ENCODE measurements around the gene NLRP10.

The NLRP10 gene

GRCh38 chr11:7965386-7965785 is at the start of gene NLRP10:
TSS of gene NLRP10 (minus strand) at chr11:7965447. CDS start at chr11:7963495, 1,952 bp downstream.
- Histone ChIP-seq H3K27me3 (ENCODE audit: insufficient read depth, low read length, poor library complexity) (peaks cover 21% of the 10 kb centered on the region), H3K9me3 (ENCODE audit: insufficient read depth, low read length, severe bottlenecking) (no peaks in the 10 kb centered on the region), H3K9ac (ENCODE audit: low read depth, low read length) (no peak within 1 kb of the TSS), H3K79me2 (ENCODE audit: insufficient read depth, low read length) (no peaks in the 10 kb centered on the region), H3K27ac (ENCODE audit: low read length) (no peak within 1 kb of the TSS), H4K20me1 (ENCODE audit: insufficient read depth, low read length) (no peaks in the 10 kb centered on the region), H3K36me3 (ENCODE audit: insufficient read depth, low read length) (no peaks in the 10 kb centered on the region), H2AFZ (ENCODE audit: low read depth, low read length) (no peak within 1 kb of the TSS), H3K4me1 (ENCODE audit: insufficient read depth, low read length) (no peaks in the 10 kb centered on the region), H3K4me2 (ENCODE audit: insufficient read depth, low read length) (no peak within 1 kb of the TSS), H3K4me3 (ENCODE audit: low read depth in 1 of 2, low read length in 2 of 2) (no peak within 1 kb of the TSS)
- TF ChIP-seq EZH2 (IDR thresholded peaks at IDR 0.05; ENCODE audit: borderline replicate concordance, low read depth, low read length, severe bottlenecking) (no peak), CTCF (IDR thresholded peaks at IDR 0.05; ENCODE audit: borderline replicate concordance, extremely low read depth, low read length, poor library complexity, severe bottlenecking) (no peak)
- DNase-seq (no peak), ATAC-seq (ENCODE audit: insufficient read depth, low read depth) (no peak)

DNA sequence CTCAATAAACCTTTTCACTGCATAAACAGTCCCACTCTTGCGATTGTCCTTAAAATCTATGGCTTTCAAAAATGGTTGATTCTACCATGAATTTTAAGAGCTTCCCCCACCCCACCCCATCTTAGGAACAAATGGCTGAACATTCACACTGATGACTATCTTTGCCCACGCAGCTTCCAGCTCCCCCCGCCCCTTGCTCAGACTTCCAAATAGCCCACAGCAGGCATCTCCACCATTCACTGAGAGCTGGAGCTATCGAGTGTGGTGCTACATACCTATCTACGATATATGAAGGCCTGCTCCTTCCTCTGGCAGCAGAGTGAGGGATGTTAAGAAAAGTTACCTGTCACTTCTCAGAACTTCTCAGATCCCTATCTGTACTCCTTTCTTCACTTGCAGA is 48.6 kb upstream of the NLRP10 start:
- Histone ChIP-seq H3K36me3 (ENCODE audit: insufficient read depth, low read length) (no peaks in the 10 kb centered on the region), H3K4me3 (ENCODE audit: low read depth in 1 of 2, low read length in 2 of 2) (no peak overlapping the region), H3K4me1 (ENCODE audit: insufficient read depth, low read length) (no peaks in the 10 kb centered on the region), H3K27ac (ENCODE audit: low read length) (no peak overlapping the region), H3K9me3 (ENCODE audit: insufficient read depth, low read length, severe bottlenecking) (no peaks in the 10 kb centered on the region), H3K4me2 (ENCODE audit: insufficient read depth, low read length) (no peak overlapping the region), H3K9ac (ENCODE audit: low read depth, low read length) (no peak overlapping the region), H3K27me3 (ENCODE audit: insufficient read depth, low read length, poor library complexity) (peaks cover 5% of the 10 kb centered on the region), H3K79me2 (ENCODE audit: insufficient read depth, low read length) (no peaks in the 10 kb centered on the region), H4K20me1 (ENCODE audit: insufficient read depth, low read length) (no peaks in the 10 kb centered on the region), H2AFZ (ENCODE audit: low read depth, low read length) (no peak overlapping the region)
- ATAC-seq (ENCODE audit: insufficient read depth, low read depth) (no peak), DNase-seq (no peak)
- TF ChIP-seq CTCF (IDR thresholded peaks at IDR 0.05; ENCODE audit: borderline replicate concordance, extremely low read depth, low read length, poor library complexity, severe bottlenecking) (no peak), EZH2 (IDR thresholded peaks at IDR 0.05; ENCODE audit: borderline replicate concordance, low read depth, low read length, severe bottlenecking) (no peak)

DNA sequence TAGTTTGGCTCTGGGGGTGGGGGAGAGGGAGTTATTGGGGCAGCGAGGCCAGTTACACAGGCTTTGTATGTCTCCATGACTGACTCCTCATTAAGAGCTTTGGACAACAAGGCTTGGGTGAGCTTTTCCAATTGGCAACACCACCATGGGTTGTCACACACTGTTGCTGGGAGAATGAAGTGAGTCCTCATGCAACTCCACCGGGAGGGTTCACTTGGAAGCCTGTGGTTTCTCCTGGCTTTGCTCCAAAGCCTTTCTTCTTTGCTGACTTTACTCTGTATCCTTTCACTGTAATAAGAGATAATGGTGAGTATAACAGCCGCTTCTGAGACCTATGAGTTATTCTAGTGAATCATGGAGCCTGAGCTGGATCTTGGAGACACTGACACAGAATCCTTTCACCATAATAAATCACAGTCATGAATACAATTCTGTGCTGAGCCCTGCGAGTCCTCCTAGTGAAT is 46.8 kb upstream of the NLRP10 start:
- H3K36me3 ChIP-seq (ENCODE audit: insufficient read depth, low read length), result no peaks in the 10 kb centered on the region

More for the DNA sequence above, 46.8 kb upstream of the NLRP10 start:
- no peaks in the 10 kb centered on the region for H3K4me1 ChIP-seq (ENCODE audit: insufficient read depth, low read length)
- no peak for ATAC-seq (ENCODE audit: insufficient read depth, low read depth)
- H3K79me2 ChIP-seq (ENCODE audit: insufficient read depth, low read length), result no peaks in the 10 kb centered on the region
- H3K27ac ChIP-seq (ENCODE audit: low read length), result no peak overlapping the region
- no peak overlapping the region for H3K4me2 ChIP-seq (ENCODE audit: insufficient read depth, low read length)
- peaks cover 5% of the 10 kb centered on the region for H3K27me3 ChIP-seq (ENCODE audit: insufficient read depth, low read length, poor library complexity)
- H4K20me1 ChIP-seq (ENCODE audit: insufficient read depth, low read length), result no peaks in the 10 kb centered on the region
- TF ChIP-seq CTCF (IDR thresholded peaks at IDR 0.05; ENCODE audit: borderline replicate concordance, extremely low read depth, low read length, poor library complexity, severe bottlenecking), result no peak
- no peak for TF ChIP-seq EZH2 (IDR thresholded peaks at IDR 0.05; ENCODE audit: borderline replicate concordance, low read depth, low read length, severe bottlenecking)
- no peak for DNase-seq
- no peak overlapping the region for H2AFZ ChIP-seq (ENCODE audit: low read depth, low read length)
- H3K4me3 ChIP-seq (ENCODE audit: low read depth in 1 of 2, low read length in 2 of 2), result no peak overlapping the region
- H3K9ac ChIP-seq (ENCODE audit: low read depth, low read length), result no peak overlapping the region
- no peaks in the 10 kb centered on the region for H3K9me3 ChIP-seq (ENCODE audit: insufficient read depth, low read length, severe bottlenecking)
